Islet precursor cell (in vitro differentiated cells): ENCODE measurements around the gene GBF1.
"Not testable (repeated sequence)": the region's sequence is repeated elsewhere in the genome, so short reads cannot be mapped to it uniquely, and the experiment has no call there.

Experiments used
- DNase-seq: peaks from one replicate; pipeline ENCODE4 v3.0.0-alpha.2; 2018

The GBF1 gene

DNA sequence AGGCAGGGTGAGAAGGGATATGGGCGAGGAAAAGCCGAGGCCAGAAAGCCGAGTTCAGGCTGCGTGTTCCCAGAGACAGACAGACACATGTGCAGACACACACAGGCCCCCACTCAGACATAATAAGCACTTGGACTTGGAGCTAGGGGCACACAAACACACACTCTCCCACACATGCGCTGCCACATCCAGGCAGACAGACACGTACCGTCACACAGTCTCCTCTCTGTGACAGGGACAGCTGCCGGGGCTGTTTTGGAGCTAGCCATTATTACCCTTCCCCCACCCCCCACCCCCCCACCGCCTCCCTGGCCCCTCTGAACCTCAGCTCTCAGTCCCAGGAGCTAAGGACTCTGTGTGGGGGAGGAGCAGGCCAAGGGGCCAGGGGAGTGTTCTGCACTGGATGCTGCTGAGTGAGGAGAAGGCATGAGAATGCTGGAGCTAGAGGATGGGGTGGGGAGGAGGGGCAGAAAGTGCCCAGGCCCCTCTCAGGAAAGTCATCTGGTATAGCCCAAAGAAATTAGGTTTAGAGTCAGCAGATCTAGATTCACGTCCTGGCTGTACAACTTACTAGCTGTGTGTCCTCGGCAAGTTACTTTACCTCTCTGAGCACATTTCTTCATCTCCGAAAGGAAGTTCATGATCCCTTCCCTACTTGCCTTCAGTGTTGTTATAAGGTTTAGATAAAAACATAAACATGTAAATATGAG lies 10.3 kb upstream of the GBF1 start:
- DNase-seq, result no peak

DNA sequence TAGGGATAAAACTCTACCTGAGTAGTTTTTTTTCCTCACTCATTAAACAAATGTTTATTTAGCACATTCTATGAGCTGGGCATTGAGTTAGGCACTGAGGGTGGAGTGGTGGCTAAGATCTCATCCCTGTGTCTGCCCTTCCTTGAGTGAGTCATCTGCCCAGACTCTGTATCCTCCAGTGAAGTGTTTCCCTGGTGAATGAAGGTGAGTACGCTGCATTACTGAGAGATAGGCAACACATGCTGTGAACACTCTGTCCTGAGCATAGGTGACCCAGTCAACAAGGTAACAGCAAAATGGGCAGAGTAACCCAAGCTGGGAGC lies 9.8 kb upstream of the GBF1 start:
- peak; percentile 69 for DNase-seq

DNA sequence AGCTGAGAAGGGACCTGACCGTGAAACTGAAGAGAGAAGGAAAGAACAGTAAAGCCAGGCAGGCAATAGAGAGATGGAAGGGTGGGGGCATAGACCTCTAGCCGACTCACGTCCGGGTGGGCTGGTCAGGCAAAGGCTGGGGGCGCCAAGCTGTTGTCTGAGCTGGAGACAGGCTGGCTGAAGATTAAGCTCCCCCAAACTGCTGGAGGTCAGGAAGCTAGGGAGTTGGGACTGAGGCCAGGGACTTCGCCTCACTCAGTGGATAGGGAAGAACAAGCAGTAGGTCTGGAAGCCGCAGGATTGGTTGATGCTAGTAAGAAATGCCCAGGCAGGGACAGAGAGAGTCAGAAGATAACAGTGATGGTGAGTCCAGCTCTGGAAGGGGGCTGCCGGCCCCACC lies 9.3 kb upstream of the GBF1 start:
- no peak for DNase-seq

DNA sequence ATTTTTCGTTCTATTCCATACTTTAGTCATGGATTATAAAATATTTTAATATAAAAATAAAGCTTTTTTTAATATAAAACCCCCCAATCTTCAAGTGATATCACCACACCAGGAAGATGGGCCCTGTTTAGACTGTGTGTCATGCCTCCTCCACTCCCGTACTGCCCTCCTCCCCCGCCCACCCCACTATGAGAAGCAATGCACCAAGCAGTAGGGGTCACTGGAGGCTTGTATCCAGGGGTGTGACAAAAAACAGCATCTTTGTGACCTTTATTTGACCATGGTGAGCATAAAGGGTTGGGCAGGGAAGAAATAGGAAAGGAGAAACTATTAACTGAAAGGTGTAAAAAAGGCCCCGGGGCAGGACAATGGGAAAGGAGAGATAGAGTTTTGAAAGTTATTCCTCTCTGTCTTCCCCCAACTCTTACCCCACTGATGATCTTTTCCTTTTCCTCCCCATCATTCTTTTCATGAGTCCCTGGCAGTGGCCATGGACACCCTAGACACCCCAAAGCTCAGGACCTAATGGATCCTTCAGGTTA lies 7.5 kb upstream of the GBF1 start:
- DNase-seq, result no peak

DNA sequence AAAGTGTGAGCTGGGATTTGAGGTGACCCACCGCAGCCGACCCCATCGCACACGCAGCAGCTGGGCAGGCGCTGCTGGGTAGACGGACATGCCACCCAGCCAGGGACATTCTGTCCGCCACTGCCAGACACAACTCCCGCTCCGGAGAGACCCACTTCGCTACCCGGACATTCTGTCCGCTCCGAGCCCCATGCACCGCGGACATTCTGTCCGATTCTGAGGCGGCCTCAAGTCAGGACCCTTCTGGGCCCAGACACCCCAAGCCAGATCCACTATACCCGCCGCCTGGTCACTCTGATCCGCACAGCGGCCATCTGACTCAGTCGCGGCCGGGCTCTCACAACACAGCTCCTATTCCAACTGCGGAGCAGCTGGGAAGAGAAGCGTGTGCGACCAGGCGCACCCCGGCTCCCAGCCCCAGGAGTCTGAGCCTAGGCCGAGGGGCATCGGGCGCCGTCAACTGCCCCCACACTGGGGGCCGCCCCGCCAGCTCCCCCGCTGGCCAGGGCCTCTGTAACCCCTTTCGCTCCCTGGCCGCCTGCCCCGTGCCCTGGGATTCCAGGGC lies 4.8 kb upstream of the GBF1 start:
- no peak for DNase-seq

DNA sequence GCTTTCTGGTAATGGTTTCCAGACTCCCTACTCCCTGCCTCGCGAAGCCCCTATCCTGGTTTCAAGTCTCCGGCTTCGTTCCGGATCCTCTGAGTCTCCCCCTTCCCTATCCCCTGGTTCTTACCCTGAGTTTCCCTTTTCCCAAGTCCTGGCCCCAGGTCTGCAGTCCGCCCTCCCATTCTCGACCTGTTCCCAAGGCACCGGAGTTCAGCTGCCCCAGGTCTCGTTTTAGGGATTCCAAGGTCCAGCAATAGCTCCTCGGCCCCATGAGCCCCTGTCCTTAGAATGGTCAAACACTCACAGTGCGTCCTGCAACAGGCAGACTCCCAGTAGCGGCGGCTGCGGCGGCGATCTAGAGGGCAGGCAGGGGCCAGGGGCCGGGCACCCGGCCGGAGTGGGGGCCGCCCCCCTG lies 4.3 kb upstream of the GBF1 start:
- DNase-seq, result no peak

DNA sequence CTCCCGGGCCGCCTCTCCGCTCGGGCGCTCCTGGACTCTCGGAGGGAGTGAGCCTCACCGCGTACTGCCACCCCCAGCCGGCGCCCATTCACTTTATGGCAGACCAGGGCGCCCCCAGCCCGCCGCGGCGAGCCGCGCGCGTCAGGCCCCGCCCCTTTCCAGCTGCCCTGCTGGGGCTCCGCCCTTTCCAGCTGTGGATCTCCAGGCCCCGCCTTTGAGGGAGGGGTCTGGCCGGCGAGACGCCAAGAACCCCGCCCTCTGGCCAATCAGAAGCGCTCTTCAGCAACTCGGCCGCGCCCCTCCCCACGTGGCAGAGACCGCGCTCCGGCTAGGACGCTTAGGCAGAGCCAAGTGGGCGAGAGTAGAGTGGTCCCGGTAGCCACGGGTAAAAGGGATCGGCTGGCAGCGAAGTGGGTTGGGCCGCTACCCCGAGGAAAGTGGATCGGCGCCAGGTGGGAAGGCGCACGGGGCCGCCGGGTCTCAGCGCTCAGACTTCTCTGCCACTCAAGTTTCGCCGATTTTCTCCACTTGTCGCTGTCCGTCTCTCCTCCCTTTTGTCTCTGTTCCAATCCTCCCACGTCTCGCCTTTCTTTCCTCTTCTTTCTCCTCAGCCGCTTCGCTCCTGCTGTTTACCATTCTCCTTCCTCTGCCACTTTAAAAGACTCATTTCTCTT lies 3.8 kb upstream of the GBF1 start, which contains the start of gene PITX3:
TSS of gene PITX3 (minus strand) at position 69 of the 674 bp plus-strand sequence. CDS start 9,432 bp downstream, outside the sequence.
- peak; percentile 97 for DNase-seq

DNA sequence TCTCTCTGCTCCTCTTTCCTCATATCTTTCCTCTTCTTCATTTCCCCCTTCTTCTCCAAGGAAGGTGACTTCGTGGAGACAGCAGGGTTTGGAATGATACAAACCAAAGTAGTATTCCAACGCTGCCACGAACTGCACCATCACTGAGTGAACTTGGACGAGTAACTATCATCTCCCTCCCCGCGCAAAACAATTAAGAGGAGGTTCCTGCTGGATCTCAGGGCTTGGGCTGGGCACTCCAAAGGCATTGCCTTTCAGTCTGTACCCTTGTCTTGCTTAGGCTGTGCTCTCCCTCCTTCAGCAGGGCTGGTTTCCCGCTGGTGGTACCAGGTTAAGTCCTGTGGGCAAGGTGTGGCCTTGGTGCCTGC lies 3.2 kb upstream of the GBF1 start:
- no peak for DNase-seq

DNA sequence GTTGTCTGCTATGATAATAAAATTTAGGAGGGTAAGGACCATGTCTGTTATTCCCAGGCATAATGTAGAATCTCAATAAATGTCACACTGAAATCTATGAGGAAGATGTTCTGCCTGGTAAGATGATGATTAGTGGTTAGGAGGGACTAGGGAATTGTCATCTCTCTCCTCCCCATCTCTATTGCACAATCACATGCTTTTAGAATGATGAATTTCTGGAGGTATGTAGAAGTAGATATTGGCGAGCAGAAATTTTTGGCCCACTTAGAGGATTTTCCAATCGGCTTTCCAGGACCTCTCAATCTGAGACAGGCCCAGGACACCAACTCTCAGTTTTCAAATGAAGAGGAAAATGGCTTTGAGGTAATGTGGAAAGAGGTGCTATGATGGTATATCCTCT lies 2.0 kb upstream of the GBF1 start:
- no peak for DNase-seq

DNA sequence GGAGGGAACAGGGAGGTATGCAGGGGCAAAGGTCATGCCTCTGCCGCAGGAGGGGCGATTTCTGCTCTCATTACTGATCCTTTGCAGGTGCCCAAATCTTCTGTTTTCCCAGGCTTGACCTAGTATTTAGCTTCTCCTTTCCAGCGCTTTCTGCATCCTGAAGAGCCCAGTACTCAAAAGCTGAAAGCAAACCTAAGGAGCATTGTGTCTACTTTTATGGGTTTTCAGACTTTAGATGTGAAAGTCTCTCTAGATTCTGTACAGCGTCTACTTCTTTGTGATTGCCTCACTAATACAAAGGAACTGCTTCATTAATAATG lies 560 bp downstream of the GBF1 start:
- no peak for DNase-seq

DNA sequence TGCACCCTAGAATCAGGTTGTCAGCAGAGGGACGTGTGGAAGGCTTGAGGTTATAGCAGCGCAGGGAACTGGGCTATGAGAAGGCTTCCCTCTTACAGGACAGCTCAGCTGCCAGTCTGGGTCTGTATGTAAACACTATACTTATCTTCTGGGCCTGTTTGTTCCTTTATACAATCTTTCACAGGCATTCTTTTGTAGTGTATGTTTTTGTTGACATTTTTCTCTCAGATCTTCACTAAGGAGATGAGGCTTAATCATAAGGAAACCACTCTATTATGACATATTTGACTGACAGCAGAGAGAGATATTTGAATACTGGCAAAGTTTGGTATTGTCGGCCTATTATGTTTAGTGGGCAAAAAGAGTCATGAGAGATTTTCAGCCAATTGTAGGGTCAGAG lies 929 bp downstream of the GBF1 start:
- no peak for DNase-seq

DNA sequence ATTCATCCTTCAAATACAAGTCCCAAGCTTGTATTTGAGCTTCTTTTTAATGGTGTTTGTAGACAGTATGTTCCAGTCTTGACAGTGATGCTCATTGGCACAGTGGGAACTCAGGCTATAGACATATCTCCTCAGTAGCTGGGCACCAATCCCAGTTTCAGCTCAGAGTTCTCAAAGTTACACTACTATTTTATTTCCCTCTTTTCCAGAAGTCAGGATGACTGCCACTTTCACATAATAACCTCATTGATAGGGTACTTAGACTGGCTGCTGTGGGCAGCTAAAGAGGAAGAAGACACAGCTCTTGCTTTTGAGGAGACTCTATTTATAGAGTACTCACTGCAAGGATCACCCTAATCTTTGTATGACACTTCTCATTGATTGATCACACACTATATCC lies 2.4 kb downstream of the GBF1 start:
- DNase-seq, result no peak

DNA sequence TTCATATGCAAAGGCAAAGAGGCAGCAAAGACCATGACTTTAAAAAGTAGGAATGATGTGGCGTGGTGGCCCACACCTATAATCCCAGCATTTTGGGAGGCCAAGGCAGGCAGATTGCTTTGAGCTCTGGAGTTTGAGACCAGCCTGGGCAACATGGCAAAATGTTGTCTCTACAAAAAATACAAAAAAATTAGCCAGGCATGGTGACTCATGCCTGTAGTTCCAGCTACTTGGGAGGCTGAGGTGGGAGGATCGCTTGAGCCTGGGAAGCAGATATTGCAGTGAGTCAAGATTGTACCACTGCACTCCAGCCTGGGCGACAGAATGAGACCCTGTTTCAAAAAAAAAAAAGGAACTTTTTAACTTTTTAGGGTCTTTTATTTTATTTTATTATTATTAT lies 7.2 kb downstream of the GBF1 start:
- not testable (repeated sequence) for DNase-seq

DNA sequence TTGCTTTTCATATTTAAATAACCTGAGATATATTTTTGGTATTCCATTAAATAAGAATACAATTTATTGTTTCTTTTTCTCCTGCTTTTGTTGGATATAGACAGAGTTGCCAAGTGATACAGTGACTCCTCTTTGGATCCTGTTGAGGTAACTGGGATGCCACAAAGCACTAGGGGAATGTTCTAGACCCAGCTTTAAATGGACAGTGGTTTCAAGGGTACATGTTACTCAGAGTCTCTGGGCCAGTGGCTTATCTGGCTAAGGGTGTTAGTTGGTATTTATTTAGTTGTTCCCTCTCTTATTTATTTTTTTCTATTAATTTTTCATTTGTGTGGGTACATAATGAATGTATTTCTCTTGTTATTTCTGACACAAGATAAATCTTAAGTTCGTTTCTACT lies 9.1 kb downstream of the GBF1 start:
- DNase-seq, result no peak

DNA sequence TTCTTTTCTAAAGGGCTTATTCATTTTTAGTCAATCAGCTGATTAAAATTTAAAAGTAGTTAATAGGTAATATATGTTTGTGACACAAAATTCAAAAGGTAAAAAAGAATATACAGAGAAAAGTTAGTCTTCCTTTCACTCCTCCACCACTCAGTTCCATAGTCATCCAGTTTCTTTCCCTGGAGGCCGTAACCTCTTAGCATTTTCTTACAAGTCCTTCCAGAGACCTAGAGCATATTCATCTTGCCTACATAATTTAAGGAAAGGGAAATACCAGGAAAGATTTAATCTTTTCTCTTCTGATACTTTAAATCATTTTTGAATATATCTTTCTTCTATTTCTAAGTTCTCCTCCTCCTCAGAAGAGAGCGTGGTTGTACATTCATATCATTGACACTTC lies 10.1 kb downstream of the GBF1 start:
- DNase-seq, result no peak

DNA sequence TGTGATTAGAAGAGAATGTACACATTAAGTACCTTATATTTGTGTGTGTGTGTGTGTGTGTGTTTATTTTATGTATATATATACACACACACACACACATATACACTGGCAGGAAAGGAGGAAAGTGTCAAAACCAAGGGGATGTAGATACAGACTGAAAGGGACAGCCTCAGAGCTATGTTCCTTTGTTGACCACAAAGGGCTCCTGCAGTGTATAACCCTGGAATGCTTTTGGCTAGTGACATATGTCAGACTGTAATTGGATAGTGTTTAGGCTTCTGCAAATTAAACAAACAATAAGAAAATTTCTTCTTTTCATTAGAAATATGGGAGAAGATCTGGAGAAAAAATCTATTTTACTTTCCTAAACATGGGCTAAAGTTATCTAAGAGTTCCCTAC lies 15.9 kb downstream of the GBF1 start:
- DNase-seq, result no peak

DNA sequence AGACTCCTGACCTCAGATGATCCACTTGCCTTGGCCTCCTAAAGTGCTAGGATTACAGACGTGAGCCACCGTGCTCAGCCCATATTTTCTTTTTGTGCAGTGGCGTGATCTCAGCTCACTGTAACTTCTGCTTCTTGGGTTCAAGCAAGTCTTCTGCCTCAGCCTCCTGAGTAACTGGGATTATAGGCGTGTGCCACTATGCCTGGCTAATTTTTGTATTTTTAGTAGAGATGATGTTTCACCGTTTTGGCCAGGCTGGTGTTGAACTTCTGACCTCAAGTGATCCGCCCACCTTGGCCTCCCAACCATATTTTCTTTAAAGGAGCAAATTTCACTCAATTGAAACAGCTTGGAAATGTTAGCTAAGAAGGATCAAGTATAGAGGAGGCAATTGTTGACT lies 16.5 kb downstream of the GBF1 start:
- no peak for DNase-seq

DNA sequence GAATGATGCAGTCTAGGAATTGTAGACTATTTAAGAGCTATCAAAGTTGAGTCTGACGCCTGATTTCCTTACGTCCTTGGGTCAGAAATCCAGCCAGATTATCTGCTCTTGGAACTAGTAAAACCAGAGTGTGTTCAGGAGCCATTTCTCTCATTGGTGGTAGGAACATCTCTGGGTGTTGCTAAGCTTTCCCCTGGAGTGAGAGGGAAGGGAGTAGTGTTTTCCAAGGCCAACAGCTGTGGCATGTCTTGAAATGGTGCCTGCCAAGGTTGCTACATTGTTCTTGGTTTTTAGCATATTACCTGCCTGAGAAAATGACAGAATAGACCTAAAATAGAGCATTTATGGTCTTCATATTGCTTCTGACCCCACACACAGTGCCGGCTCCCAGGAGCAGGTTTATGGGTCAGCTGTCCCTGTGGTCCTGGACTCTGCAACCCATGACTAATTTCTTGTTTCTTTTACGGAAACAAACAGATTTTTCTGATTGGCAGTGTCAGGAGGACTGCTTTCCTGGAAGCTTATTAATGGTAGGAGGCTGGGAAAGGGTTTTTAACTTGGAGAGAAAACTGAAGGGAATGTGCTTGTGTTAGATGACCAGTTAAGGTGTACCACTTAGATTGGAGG lies 17.5 kb downstream of the GBF1 start:
- no peak for DNase-seq

DNA sequence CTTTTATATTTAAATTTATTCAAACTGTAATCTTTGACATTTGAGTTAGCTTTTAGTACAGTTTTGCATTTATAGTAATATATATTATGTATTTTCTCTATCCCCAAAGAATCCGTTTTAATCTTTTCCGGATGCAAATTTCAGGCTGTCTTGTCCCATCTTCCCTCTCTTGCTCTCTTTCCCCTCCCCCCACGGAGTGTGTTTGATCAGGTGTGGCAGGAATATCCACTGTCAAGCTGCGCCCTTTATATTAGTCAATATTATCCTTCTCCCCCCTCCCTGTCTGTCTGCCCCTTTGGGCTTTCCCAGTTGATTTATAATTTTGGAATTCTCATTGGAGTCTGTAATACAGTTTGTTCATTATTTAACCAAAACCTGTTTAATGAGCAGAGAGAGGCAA lies 19.0 kb downstream of the GBF1 start:
- DNase-seq, result no peak

DNA sequence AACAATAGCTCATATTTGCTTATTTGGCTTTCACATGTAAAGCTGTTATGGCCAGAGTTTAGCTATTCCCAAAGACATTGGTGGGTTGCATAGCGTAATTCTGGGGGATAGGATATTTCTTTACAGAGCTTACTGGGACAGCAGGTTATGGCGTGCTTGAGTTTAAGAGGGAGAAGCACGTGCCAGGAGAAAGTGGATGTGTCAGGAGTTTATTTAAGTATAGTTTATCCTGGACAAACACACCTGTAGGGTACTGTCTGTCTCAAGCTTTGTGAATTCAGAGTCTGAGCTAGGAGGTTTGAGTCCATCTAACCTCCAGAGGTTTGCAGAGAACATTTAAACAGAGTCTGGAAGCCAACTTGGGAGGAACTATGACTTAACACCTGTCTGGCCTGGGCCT lies 21.3 kb downstream of the GBF1 start:
- DNase-seq, result no peak

DNA sequence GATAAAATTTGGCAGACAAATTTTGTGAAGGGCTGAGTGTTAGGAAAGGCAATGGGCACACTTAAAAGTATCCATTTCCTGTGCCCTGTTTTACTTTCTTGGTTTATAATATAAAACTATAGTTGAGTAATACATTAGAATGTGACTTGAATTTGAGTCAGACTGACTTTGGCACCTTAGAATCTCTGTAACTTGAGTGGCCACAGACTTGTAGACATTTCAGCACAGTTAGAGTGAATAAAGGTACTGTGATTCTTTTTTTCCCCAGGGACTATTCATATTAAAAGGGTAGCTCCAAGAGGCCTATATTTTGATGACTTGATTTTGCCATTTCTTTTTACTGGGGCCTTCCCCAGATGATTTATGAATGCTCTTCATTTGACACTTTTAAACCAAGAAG lies 22.4 kb downstream of the GBF1 start:
- DNase-seq, result no peak

DNA sequence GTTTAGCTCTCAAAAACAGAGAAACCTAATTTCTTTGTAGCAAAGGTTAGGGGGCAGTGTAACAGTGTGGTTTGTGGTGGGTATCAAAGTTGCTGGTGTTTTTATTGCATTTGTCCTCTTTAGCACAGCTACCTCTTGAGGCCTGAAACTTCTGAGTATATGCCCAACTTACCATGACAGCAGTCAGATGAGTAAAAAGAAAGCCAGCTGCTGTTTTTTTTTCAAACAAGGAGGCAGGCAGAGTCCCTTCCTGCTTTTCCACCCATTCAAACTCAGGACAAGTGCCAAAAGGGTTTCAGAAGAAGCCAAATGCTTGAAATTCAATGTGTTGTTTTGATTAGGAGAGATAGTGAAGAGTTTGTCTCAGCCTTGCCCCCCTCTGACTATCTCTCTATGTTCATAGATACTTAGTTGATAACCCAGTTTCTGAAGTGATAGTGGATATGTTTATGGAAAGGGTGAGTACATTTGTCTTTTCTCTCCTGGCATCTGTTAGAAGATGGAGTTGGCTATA lies 23.1 kb downstream of the GBF1 start:
- DNase-seq, result no peak

DNA sequence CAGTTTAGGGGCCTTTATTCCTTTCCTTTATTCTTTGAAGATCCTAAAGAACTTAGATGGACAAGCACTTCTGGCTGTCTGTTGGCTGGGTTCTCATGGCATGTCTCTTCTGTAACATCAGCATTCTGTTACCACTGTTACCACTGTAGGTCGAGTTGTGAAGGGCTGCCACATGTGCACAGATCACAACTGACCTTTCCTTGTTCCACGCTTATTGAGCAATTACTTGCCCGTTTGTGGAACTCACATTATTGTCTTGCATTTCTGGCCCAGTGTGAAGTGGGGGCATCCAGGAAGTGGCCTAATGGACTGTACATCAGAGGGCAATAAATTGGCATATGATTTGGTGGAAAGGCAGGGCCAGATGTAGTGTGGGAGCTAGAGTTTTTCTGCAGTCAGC lies 23.7 kb downstream of the GBF1 start:
- DNase-seq, result no peak

DNA sequence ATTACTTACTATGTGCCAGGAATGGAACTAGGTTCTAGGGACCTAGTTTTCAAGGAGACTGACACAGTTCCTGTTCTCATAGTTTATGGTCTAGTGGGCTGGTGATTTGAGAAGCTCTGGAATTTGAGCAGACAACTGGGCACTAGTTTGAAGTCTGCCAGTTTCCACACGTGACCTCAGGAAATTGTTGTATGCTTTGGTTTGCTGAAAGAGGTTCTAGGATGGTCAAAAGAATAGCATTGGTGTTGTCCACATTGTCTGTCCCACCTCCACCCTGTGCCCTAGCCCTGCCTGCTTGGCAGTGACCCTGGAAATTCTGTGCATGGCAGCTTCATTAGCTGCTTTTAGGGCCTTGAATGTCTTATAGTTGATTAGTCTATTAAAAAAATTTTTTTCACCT lies 28.7 kb downstream of the GBF1 start:
- DNase-seq, result no peak
